Erythroblast (primary cell): Measurements from ENCODE around the gene DNAH2.

Source experiments
- GATA1 ChIP-seq: IDR thresholded peaks from 2 replicates; pipeline ENCODE4 v1.6.1; 2011; ENCODE audit warnings: low read depth, mild to moderate bottlenecking, control low read depth, low read length, moderate library complexity
- POLR2A ChIP-seq: IDR thresholded peaks from 2 replicates; pipeline ENCODE4 v1.6.1; 2011; ENCODE audit warnings: mild to moderate bottlenecking, low read length

- no peak for TF ChIP-seq POLR2A
- TF ChIP-seq GATA1, result no peak
These were observed 141.5 kb downstream of the DNAH2 start for GRCh38 chr17:7859028-7859427.
